Measurements from ENCODE around the gene TBC1D1.

DNA sequence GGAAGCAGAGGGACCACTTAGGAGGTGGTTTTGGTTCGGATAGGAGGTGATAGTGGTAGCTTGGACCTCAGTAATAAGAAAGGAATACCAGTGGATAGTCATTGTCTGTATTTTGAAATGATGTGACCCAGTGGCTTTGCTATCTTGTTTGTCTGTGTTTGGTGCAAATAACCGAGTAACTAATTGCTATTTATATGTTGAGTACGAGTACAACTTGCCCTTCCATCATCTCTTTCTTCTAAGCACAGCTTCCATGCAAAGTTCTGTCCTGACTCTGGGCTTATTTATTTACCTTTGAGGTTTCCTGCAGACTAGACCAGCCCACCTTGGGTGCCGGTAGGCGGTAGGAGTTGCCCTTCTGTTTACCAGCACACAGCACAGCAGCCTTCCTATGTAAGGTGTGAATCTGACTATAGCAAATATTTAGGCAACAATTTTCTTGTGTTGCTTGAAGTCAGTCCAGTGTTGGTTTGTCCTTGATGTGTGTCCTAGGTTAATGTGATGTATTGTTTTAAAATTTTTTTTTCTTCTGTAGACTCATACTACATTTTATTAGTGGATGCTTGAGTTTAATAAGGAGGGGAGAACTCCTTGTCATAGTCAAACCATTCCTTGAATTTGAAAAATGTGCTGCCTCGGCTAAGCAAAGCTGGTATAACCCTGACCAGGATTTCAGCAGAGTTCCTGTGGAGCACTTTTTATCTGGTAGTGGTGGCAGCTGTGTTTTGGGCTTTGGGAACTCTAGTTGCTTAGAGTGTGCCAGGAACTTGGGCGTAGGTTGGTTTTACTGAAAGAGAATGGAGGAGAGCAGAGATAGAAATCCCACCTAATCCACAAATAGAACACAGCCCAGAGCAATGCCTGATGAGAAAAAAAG, 91.2 kb downstream of the TBC1D1 start:
- TF ChIP-seq, protein P1, sequence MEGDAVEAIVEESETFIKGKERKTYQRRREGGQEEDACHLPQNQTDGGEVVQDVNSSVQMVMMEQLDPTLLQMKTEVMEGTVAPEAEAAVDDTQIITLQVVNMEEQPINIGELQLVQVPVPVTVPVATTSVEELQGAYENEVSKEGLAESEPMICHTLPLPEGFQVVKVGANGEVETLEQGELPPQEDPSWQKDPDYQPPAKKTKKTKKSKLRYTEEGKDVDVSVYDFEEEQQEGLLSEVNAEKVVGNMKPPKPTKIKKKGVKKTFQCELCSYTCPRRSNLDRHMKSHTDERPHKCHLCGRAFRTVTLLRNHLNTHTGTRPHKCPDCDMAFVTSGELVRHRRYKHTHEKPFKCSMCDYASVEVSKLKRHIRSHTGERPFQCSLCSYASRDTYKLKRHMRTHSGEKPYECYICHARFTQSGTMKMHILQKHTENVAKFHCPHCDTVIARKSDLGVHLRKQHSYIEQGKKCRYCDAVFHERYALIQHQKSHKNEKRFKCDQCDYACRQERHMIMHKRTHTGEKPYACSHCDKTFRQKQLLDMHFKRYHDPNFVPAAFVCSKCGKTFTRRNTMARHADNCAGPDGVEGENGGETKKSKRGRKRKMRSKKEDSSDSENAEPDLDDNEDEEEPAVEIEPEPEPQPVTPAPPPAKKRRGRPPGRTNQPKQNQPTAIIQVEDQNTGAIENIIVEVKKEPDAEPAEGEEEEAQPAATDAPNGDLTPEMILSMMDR (conservative IDR thresholded peaks at IDR 0.05; ENCODE audit: low read depth, low read length) = no peak
- no peak for TF ChIP-seq EZH2 (IDR thresholded peaks at IDR 0.05; ENCODE audit: borderline replicate concordance, low read depth, low read length, poor library complexity, severe bottlenecking)
